Activated effector memory CD4-positive, alpha-beta T cell treated with anti-CD3 and anti-CD28 coated beads, Interleukin-2, amount 50 U/mL, for 16 hours (primary cell): Measurements from ENCODE around the gene PTCHD1.

ENCODE experiments used
- DNase-seq: peaks from one replicate; pipeline ENCODE4 v3.0.0-alpha.2; 2020

PTCHD1 gene

DNA sequence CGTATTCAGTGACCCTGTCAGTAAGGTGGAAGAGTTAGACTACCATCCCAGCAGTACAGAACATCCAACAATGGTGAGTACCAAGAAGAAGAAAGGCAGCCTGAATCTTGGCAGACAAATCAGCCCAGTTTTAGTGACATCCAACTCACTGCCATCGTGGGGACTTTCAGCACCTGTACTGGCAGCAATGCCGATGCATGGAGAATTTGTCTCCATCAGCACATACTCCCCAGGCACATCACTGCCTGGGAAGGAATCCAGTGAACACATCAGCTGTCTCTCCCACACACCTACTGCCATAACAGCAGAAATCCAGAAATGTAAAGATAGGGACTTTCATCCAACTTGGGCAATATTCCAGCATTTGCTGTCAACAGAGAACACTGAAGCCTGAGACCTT lies 29.8 kb downstream of the PTCHD1 start:
- DNase-seq, result no peak

DNA sequence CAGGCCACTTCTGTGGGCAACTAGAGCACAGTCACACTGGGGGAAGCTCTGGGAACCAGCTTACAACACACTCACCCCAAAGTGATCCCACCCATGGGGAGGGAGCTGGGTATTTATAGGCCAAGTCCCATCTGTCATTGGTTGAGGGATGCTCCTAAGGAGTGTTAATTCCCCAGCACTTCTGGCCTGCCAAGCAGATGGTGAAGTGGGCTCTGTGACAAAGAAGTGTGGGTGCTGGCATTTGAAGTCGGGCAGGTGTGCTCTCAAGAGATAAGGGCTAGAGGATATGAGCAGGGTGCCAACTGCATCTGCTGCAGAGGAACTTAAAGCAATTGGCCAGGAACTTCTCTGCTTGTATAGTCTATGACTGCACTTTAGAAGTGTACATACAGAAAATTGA lies 30.9 kb downstream of the PTCHD1 start:
- no peak for DNase-seq

DNA sequence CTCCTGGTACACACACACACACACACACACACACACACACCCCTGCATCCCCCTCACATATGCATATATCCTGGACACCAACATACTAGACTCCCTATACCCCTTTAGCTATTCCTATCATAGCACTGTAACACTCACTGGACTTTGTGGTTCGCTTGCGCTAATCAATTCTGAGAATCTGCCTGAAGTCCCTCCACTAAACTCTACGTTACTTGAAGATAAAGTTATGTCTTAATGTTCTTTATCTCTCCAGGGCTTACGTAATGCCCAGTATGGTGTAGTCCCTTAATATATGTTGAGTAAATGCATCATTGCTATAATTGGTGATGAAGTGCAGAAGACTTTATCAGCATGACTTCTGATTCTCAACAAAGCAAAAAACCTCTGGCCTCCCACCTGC lies 32.3 kb downstream of the PTCHD1 start:
- DNase-seq, result no peak

DNA sequence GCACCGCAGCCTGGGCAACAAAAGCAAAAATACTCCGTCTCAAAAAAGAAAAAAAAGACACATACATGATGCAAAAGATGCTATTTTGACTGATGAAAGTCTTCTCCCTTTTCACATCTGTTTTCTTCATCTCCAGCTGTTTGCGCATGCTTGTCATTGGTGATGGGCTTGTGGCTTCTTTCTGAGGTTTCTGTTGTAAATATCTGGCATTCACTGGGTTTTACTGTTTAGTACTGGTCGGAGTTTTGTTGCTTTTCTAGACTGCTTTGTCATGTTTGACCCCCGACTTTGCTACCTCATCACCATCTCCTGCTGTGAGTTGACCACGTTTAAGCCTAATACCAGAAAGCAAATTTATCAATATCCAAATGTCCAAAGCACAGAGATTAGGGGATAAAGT lies 34.4 kb downstream of the PTCHD1 start:
- DNase-seq, result no peak

DNA sequence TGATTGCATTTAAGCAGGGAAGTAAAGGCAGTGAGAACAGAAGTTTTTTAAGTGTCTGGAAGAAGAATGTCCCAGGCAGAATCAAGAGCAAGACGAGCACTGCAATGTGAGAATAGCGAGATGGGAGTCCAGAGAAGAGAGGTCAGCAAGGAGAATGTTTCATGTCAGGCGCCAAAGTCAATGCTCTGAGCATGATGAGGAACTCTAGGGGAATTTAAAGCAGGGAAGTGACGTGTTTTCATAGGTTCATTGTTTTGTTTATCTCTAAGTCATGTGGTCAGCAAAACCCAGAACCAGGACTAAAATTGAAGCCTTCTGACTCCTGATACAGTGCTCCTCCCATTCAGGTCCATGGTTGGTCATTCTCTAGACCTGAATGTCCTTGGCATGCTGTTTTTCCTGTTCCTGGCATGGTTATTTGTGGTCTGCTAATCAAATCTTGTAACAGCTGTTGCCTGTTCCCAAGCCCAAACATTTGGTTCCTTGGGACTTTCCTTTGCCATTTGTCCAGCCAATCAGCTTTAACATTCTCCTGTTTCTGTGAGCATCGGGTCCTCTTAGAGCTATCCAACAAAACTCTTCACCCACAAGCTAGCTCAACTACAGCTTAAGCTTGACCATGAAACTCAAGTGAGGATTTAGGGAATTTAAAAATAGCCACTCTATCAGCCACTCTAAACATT lies 37.7 kb downstream of the PTCHD1 start:
- no peak for DNase-seq

DNA sequence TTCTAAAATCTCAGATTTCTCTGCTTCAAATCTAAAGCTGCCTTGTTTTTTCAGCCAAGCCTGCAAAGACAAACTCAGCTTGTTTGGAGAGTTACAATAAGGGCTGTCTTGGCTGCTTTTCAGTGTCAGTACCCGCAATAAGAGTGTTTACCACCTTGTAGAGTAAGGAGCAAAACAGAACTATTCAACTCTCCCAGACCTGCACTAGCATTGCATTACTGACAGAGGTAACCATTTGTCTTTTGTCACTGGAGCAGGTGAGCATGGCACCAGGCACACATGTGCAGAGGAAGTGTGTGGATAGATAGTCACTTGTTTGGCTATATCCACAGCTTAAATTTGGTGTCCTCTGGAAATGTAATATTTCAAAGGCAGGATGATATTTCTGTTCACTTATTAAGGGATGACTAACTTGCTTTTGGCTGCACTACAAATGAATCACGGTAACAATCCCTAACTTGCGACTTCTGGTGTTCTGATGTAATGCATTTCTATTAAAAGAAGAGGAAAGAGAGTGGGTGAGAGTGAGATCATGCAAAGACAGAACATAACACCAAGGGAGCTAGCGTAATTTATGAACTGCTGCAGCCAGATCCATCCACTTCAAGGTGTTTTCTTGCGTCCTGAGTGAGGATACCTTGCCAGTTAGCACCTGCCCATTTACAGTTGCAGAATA lies 38.6 kb downstream of the PTCHD1 start:
- no peak for DNase-seq

DNA sequence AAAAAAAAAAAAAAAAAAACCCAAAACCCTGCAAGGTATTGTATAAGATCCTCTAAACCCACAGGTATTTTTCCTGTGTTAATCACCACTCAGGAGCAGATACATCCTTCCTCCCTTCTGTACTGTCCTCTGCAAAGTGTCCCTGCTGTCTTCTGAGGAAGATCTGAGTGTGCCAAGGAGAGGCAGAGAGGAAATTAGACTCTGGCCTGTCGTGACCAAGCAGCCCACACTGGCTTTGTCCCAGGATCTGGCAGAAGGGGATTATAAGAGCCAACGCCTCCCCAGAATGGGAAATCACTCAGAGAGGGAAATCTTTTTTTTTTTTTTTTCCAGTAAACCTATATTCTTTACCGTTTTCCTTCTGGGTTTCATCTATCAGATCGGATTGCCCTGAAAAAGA lies 39.6 kb downstream of the PTCHD1 start:
- DNase-seq, result no peak

DNA sequence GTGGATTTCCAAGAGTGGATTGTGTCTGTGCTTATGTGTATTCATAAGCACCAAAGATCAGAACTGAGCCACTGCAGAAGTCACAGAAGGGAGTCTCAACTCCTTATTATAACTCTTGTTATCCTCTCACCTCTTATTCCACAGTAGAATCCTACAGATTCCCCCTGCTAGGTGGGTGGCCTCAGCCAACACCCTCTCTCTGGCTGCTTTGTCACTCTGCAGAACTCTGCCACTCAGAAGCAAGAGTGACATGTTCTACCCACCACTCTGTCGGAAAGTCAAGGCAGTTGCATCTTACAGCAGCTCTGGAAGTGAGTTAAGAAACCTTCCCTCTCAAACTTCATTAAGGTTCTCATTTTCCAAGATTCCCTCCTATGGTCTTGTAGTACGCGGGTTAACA lies 41.9 kb downstream of the PTCHD1 start:
- DNase-seq, result no peak

DNA sequence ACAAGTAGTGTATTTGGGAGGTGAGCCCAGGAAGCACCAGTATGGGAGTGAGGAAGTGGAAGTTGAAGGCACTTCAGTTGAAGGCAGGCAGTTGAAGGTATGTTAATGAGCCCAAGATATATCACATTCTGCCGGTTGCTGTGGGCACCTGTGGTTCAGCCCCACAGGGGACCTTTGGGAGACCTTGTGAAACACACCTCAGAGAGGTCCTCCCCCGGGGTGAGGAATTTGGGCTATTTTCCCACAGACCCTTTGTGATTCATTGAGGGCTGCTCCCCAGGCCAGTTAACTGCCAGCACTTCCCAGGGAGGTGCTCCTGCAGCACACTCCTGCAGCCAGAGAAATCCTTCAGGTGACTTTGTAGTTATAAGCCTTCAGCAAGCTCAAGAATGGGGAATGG lies 45.9 kb downstream of the PTCHD1 start:
- no peak for DNase-seq

DNA sequence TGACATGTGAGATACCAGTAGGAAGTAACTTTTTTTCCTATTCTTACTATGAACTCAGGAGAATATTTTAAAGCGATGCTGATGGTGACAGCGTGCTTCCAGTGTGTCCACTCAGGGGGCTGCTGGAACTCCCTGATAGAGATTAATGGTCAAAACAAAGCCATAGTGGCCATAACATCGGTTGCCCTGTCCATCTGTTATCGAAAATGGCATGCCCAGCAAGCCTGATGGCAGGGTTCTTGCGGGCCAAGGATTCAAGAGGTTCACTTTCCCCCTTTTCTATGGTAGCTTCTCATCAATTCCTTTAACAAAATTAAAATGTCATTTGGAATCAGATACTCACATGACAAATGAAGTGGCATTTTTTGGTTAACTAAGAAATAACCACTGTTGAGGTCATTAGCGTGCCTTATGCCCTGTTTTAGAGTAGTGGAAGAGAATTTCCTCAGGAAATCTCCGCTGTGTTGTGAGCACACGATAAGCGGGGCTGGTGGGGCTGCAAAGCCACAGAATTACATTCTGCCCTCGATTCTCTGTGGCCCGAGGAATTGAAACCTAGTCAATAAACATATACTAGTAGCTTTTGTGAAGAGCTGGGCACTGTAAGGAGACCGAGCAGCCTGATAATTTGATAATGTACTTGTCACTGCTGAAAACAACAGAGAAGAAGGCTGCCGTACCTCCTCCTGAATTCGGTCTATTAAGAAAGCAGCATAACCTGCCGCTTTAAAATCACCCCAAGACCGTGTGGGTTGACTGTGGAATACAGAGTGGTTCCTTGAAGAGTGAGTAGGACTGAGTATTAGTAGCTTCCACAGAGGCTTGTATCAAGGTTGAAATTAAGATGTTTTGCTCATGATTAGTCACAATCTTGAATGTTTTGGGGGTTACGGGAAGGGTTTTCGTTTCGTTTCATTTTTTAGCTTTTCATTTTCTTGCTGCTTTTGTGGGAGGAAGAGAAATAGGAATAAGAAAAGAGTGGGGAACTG lies 46.7 kb downstream of the PTCHD1 start:
- no peak for DNase-seq

DNA sequence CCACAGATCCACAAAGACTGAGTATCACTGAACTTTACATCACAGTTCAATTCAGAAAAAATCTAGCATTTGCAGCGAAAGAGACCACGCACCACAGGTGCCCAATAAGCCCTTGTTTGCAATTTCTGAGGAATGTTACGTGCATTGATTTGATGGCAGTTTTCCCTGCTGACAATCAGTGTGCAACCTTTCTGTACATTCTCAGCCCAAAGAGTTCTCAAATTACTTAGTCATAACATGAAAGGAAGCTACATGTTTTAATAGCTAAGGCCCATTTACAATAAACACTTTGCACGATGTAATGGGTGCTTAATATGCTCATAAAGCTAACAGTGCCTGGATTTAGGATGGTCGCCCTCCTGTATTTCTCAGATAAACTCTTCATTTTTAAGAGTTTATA lies 47.9 kb downstream of the PTCHD1 start:
- DNase-seq, result no peak

DNA sequence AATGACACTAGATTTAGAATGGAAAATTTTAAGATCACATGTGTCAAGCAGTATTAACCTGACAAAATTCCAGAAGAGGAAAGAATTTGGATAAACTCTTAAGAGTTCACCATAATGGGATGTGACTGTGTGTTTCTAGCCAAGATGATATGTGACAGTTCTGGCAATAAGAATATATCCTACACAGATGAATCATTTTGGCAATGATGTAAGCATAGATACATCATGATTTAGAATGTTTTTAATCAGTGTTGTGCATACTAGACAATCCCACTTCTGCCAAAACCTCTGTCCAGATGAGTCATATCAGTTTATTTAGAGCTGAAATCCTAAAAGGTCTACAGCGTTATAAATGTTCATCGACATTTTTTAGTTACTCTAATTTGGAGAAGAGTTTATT lies 48.8 kb downstream of the PTCHD1 start:
- no peak for DNase-seq

DNA sequence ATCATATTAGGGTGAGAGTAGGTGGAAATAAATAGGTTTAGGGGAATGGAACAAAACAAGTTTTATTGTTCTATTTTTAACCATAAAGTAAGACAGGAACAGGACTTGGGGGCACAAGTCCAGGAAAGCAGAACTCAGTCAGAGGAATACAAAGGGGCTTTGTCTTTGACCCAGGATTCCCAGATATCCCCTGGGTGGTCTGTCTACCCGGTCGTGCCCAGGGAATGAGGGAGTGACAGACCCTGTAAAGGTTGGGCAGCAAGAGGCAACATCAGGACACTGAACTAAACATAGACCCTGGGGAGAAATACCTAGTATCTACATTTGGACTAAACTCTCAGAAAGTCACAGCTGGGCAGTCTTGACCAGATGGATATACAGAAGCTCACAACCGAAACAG lies 50.6 kb downstream of the PTCHD1 start:
- no peak for DNase-seq

DNA sequence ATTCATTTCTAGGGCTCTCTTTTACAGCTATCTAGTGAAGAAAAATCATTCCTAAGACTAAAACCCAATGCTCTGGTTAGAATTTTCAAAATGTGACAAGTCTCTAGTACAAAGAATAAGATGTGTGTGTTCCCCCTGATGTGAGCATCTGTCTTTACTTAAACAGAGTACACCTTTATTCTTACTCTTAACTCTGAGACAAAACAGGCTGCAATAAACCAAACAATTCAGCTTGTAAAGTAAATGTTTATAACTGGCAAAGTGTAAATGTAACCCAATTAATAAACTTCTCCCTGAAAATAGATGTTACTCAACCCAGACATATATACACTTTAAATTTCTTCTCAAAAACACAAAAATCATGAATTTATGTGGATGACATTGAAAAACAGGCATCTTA lies 51.6 kb downstream of the PTCHD1 start:
- DNase-seq, result no peak

DNA sequence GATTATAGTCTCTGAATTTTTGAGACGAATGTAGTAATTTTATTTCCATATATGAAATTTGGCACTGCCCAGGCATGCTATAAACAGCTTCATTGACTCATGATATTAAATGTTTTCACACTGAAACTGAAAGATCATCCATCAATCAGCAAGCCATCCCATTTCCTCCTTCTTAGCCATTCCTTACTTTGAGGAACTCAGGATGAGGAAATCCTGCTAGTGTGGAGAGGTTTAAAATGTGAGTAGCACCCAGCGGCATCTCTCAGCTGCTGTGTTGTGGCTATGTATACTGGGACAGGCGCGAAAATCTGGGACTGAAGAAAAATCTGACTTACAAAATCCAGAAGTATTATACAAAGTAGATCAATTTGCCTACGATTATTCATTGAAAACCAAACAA lies 52.1 kb downstream of the PTCHD1 start:
- DNase-seq, result no peak

DNA sequence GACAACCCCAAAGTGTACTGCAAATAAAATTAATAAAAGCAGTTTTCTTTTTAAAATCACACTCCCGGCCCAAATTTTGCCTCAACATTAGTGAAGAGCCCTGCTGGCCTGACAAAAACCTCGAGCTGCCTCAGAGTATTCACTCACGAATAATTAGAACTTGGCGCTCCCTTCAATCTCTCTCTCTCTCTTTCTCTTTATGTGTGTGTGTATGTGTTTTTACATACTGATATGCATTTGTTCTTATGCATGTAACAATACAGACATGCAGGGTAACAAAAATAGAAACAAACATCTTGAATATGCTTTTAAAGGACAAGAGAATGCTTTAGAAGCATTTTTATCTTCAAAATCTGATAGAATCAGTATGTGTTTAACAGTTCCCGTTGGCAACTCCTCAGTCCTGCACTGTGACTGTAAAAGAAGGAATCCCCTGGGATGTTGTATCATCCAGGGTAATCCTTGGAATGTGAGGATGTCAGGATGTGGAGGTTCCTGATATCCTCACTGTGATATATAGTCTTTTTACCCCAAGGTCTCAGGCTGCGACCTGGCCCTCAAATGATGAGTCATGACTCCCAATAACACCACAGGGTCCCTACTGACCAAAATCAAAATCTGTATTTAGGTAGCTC lies 53.0 kb downstream of the PTCHD1 start:
- no peak for DNase-seq

DNA sequence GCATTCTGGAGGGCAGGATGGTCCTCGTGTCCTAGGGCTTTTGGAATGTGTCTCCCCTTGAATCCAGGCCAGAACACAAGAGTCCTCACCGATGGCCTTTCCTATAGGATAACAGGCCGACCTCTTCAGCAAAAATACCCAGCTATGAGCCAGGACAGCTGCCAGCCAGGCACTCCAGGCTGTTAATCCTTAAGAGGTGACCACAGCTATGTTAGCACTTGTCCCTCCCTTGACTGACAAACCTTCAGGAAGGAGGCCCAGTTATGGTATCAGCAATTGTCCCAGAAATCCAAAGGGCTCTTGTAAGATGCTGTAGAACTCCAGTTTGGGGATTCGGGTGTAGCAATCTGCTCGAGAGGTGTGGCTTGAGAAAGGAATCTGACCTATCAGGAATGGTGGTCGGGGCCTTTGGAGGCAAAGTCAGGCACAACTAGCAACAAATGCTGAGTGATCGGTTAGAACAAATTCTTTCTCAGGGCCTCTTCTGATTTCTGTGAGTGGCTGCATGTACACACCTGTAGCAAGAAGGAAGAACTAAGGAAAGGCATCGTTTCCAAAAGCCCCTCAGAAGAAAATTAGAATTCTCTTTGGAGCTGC lies 54.6 kb downstream of the PTCHD1 start:
- no peak for DNase-seq

DNA sequence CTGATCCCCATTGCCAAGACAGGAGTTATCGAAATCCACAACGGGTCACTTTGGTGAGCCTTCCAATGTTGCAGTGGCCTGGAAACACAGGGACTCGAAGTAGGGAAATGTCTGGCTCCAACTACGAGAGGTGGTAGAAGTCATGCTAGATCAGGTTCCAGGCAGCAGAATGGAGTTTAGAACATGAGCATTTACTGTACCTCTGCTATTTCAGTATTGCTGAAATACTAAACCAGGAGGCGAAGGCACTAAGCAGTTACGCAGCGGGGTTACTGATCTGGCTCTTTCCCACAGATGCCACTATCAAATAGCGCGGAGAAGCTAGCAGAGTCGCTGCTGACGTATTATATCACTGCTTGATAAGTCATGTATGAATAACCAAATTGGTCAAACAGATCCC lies 56.3 kb downstream of the PTCHD1 start:
- DNase-seq, result no peak

DNA sequence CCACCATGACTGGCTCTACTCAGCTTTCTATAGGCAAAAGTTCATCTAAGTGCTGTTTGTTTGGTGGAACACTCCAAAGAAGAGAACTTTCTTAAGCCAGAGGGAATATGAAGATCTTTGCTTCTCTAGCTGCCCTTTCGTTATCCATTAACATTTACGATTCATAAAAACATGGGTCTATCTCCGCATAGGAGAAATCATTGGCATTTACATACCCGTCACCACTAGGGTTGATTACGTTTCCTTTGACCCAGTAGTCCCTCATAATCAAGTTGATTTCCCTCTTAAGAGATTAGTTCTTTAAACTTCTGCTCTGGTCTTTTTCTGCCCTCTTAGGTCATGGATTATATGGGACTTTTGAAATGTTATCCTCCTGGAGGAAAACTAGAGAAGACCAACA lies 57.5 kb downstream of the PTCHD1 start:
- DNase-seq, result no peak

DNA sequence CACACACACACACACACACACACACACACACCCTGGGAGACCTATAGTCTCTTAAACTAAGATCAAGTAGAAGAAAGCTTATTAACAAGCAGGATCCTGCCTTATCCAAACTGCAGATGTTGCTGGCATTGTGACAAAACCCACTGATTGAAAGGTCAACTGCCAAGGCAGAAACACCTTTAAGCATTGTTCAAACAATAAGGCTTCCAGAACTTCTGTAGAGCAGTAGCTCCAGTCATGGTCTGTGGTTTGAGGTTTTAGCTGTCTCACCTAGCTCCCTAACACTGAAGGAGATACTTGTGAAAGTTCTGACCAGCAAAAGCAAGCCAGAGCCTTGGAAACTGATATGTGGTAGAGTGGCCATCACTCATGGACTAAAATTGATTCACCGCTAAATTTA lies 59.8 kb downstream of the PTCHD1 start:
- DNase-seq, result no peak

DNA sequence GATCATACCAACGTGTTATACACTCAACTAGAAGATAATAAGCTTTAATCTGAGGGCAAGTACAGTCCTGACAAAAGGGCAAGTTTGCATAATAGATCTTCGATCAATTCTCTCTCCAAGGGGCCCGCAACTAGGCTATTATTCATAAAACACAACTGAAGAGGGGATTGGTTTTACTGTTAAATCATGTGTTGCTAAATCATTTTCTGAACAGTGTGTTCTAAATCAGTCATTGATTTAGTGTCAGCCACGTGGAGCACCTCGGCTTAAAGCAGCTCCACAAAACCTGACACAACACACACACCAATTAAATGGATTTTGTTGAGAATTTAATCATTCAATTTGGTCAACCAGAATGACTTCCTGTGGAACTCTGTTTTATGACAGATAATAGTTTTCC lies 61.6 kb downstream of the PTCHD1 start:
- no peak for DNase-seq

DNA sequence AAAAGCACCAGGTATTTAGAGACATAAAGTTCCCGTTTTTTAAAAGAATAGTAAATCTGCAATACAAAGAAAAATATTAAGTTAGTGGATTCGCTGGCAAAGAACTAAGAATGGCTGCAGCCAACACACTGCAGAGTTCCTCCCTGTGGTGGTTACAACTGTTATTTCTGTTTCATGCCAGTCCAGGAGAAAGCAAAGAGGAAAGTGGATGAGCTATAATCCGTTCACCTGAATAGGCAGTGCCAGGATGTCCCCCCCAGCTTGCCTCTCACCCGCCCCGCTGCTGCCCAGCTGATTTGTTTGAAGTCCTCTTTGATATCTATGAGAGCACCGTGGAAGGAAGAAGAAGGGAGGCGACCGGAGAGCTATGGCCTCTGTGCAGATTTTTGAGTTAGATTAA lies 63.9 kb downstream of the PTCHD1 start:
- DNase-seq, result no peak

DNA sequence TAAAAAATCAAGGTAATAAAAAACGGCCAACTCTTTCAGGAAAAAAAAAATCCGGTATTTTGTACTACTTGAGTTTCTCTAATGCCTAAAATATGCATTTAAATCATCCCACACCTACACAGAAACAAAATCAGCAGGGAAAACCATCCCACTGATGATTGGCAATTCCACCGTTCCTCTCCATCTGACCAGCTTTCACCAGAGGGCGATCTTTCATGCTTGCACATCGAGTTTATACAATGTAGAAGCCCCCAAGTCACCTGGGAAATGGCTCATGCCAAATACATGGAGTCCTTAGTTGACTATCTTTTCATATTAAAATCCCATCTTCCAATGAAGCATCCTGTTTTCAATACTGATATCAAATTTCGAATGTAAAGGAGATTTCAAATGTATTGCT lies 69.2 kb downstream of the PTCHD1 start:
- DNase-seq, result no peak
